IMR-90 (cell line): Measurements from ENCODE around the gene DNAH8. TPM values are rescaled to one million over a fixed set of nuclear protein-coding genes. Genes with fewer than 3 reads are reported as not detected.

Experiments used
- ATAC-seq: fragments of 200-7000 bp; cut with Tn5 transposase; 2 replicates; pipeline ENCODE4 v1.9.1; 2020; ENCODE audit warnings: low read depth, mild to moderate bottlenecking, moderate library complexity
- BruUV-seq: library from RNA; stranded (reverse); fragments of 400-500 nt; replicated peaks from 2 replicates; lab custom pipeline; 2021; lab: Mats Ljungman, UMichigan
- CTCF ChIA-PET: fragments of 300-600 bp; formaldehyde crosslinking; extraction: SDS; loops from one replicate; lab custom pipeline; 2021; ENCODE audit warnings: antibody characterized with exemption; lab: Yijun Ruan, JAX
- POLR2A ChIA-PET: fragments of 300-600 bp; sonication (Branson Sonifier 250); formaldehyde crosslinking; loops from one replicate; lab custom pipeline; 2022; ENCODE audit warnings: antibody characterized with exemption; ENCODE audit not compliant: unreplicated experiment; lab: Charles Lee
- DNase-seq: peaks from one replicate; pipeline ENCODE4 v3.0.0; 2013
- H2AFZ ChIP-seq: replicated peaks from 2 replicates; pipeline ENCODE3; 2013; ENCODE audit warnings: low read length, mild to moderate bottlenecking; ENCODE audit not compliant: poor library complexity
- H2AK5ac ChIP-seq: 2 replicates; pipeline ENCODE4 v1.6.1; 2013; ENCODE audit warnings: low read depth, low read length, inconsistent platforms
- H2AK9ac ChIP-seq: replicated peaks from 2 replicates; pipeline ENCODE3; 2013; ENCODE audit warnings: mild to moderate bottlenecking, low read depth, low read length, moderate library complexity; ENCODE audit not compliant: poor library complexity
- H2BK120ac ChIP-seq: 2 replicates; pipeline ENCODE4 v1.6.1; 2013; ENCODE audit warnings: low read depth, low read length, inconsistent platforms
- H2BK15ac ChIP-seq: 3 replicates; pipeline ENCODE4 v1.6.1; 2013; ENCODE audit warnings: low read depth, low read length, inconsistent platforms
- H2BK20ac ChIP-seq: 2 replicates; pipeline ENCODE4 v1.6.1; 2013; ENCODE audit warnings: low read depth, mild to moderate bottlenecking, inconsistent platforms, low read length, moderate library complexity
- H2BK5ac ChIP-seq: 2 replicates; pipeline ENCODE4 v1.6.1; 2013; ENCODE audit warnings: mild to moderate bottlenecking, low read depth, low read length, inconsistent platforms; ENCODE audit not compliant: poor library complexity, severe bottlenecking
- H3K14ac ChIP-seq: replicated peaks from 2 replicates; pipeline ENCODE4 v1.6.1; 2013; ENCODE audit warnings: low read depth, low read length, inconsistent platforms
- H3K18ac ChIP-seq: 2 replicates; pipeline ENCODE4 v1.6.1; 2013; ENCODE audit warnings: low read depth, low read length, control low read depth
- H3K23ac ChIP-seq: 2 replicates; pipeline ENCODE4 v1.6.1; 2013; ENCODE audit warnings: low read depth, low read length, inconsistent platforms
- H3K27ac ChIP-seq: 2 replicates; pipeline ENCODE4 v1.5.1; 2013; ENCODE audit warnings: mild to moderate bottlenecking, control low read depth, low read length; ENCODE audit not compliant: insufficient read depth
- H3K27me3 ChIP-seq: 2 replicates; pipeline ENCODE4 v1.6.1; 2013; ENCODE audit warnings: low read length; ENCODE audit not compliant: control insufficient read depth, insufficient read depth
- H3K36me3 ChIP-seq: 2 replicates; pipeline ENCODE4 v1.6.1; 2013; ENCODE audit warnings: low read length, mixed read lengths; ENCODE audit not compliant: control insufficient read depth, insufficient read depth
- H3K4ac ChIP-seq: 2 replicates; pipeline ENCODE4 v1.6.1; 2013; ENCODE audit warnings: low read depth, low read length, inconsistent platforms
- H3K4me1 ChIP-seq: 2 replicates; pipeline ENCODE4 v1.6.1; 2013; ENCODE audit warnings: low read length, mixed read lengths; ENCODE audit not compliant: control insufficient read depth, insufficient read depth
- H3K4me2 ChIP-seq: 2 replicates; pipeline ENCODE4 v1.6.1; 2013; ENCODE audit warnings: low read depth, mild to moderate bottlenecking, control low read depth, low read length, moderate library complexity
- H3K4me3 ChIP-seq: 2 replicates; pipeline ENCODE4 v1.5.1; 2013; ENCODE audit warnings: low read depth, mild to moderate bottlenecking, control low read depth, low read length, moderate library complexity; ENCODE audit not compliant: insufficient read depth
- H3K56ac ChIP-seq: 2 replicates; pipeline ENCODE4 v1.6.1; 2013; ENCODE audit warnings: low read length, inconsistent platforms; ENCODE audit not compliant: insufficient read depth; ENCODE audit errors: extremely low read depth
- H3K79me1 ChIP-seq, 2 experiments: 2 replicates each; pipeline ENCODE4 v1.6.1; 2013; ENCODE audit warnings: low read length in 2 of 2, inconsistent platforms in 1 of 2, low read depth in 1 of 2
- H3K9ac ChIP-seq: 2 replicates; pipeline ENCODE4 v1.6.1; 2013; ENCODE audit warnings: low read depth, low read length, control low read depth
- H3K9me1 ChIP-seq: 2 replicates; pipeline ENCODE4 v1.6.1; 2013; ENCODE audit warnings: low read length, inconsistent platforms; ENCODE audit not compliant: insufficient read depth
- H3K9me3 ChIP-seq: 2 replicates; pipeline ENCODE4 v1.6.1; 2013; ENCODE audit warnings: low read length; ENCODE audit not compliant: control insufficient read depth, insufficient read depth
- H4K20me1 ChIP-seq: 2 replicates; pipeline ENCODE4 v1.6.1; 2013; ENCODE audit warnings: low read length, inconsistent platforms; ENCODE audit not compliant: insufficient read depth
- H4K5ac ChIP-seq: 2 replicates; pipeline ENCODE4 v1.6.1; 2013; ENCODE audit warnings: mild to moderate bottlenecking, low read depth, low read length, control low read depth
- H4K8ac ChIP-seq, 2 experiments: 2 replicates each; pipeline ENCODE4 v1.6.1; 2013; ENCODE audit warnings: low read depth in 2 of 2, low read length in 2 of 2, control low read depth in 1 of 2, inconsistent platforms in 1 of 2
- H4K91ac ChIP-seq: 2 replicates; pipeline ENCODE4 v1.6.1; 2013; ENCODE audit warnings: low read depth, low read length, inconsistent platforms; ENCODE audit not compliant: insufficient read depth
- BHLHE40 ChIP-seq: fragments of 150-350 bp; IDR thresholded peaks from 2 replicates; pipeline ENCODE4 v1.6.1; 2016; ENCODE audit warnings: mild to moderate bottlenecking, low read depth, low read length
- CEBPB ChIP-seq: IDR thresholded peaks from 2 replicates; pipeline ENCODE4 v1.6.1; 2012; ENCODE audit warnings: low read depth, low read length, improper control_type of control experiment
- CHD1 ChIP-seq: IDR thresholded peaks from 2 replicates; pipeline ENCODE4 v1.6.1; 2012; ENCODE audit warnings: low read depth, low read length, improper control_type of control experiment
- FOS ChIP-seq: fragments of 150-350 bp; IDR thresholded peaks from 2 replicates; pipeline ENCODE4 v1.6.1; 2016; ENCODE audit warnings: low read depth, low read length
- MAFK ChIP-seq: IDR thresholded peaks from 2 replicates; pipeline ENCODE4 v1.6.1; 2012; ENCODE audit warnings: low read depth, low read length, improper control_type of control experiment
- MAZ ChIP-seq: IDR thresholded peaks from 2 replicates; pipeline ENCODE4 v1.6.1; 2012; ENCODE audit warnings: low read depth, mild to moderate bottlenecking, low read length, improper control_type of control experiment, moderate library complexity, borderline replicate concordance
- MXI1 ChIP-seq: IDR thresholded peaks from 2 replicates; pipeline ENCODE4 v1.6.1; 2012; ENCODE audit warnings: low read depth, mild to moderate bottlenecking, low read length, moderate library complexity, borderline replicate concordance
- NFE2L2 ChIP-seq: fragments of 150-350 bp; IDR thresholded peaks from 2 replicates; pipeline ENCODE4 v1.6.1; 2016; ENCODE audit warnings: low read depth, mild to moderate bottlenecking, low read length
- POLR2A ChIP-seq: IDR thresholded peaks from 2 replicates; pipeline ENCODE4 v1.6.1; 2012; ENCODE audit warnings: mild to moderate bottlenecking, low read depth, low read length
- RAD21 ChIP-seq: IDR thresholded peaks from 2 replicates; pipeline ENCODE4 v1.6.1; 2012; ENCODE audit warnings: low read length, improper control_type of control experiment
- RCOR1 ChIP-seq: IDR thresholded peaks from 2 replicates; pipeline ENCODE4 v1.6.1; 2012; ENCODE audit warnings: mild to moderate bottlenecking, low read length, improper control_type of control experiment; ENCODE audit not compliant: insufficient replicate concordance
- RFX5 ChIP-seq: IDR thresholded peaks from 2 replicates; pipeline ENCODE4 v1.8.0; 2012; ENCODE audit warnings: low read depth, mild to moderate bottlenecking, low read length, moderate library complexity
- SMC3 ChIP-seq: fragments of 150-350 bp; IDR thresholded peaks from 2 replicates; pipeline ENCODE4 v1.6.1; 2016; ENCODE audit warnings: low read depth, mild to moderate bottlenecking, antibody characterized with exemption, low read length, moderate library complexity
- WGBS, 2 experiments: methylation state at CpG; one replicate each; pipeline versions ENCODE4 v1.1.5 to v1.1.7; 2013; ENCODE audit warnings: missing lambda C conversion rate in 2 of 2; ENCODE audit not compliant: insufficient read length in 1 of 2; ENCODE audit errors: extremely low coverage in 2 of 2; 5-methylcytosine and 5-hydroxymethylcytosine counted together
- dilution Hi-C: fragments of 300-500 bp; cut with HindIII; formaldehyde crosslinking; loops from one replicate; pipeline ENCODE4 v1.14.3; 2018; ENCODE audit warnings: low sequenced_read_pairs; ENCODE audit not compliant: unreplicated experiment
- in situ Hi-C: fragments of 300-500 bp; cut with MboI; formaldehyde crosslinking; loops from 3 replicates; pipeline ENCODE4 v1.14.3; 2019; ENCODE audit warnings: low sequenced_read_pairs, inconsistent platforms, mixed read lengths
- intact Hi-C: fragments of 100-400 bp; cut with micrococcal nuclease; formaldehyde crosslinking; loops from 2 replicates; pipeline ENCODE4 v1.10.0; 2022
- polyA plus RNA-seq, 3 experiments: library from polyadenylated mRNA; depleted of rRNA; stranded (reverse); fragments of >200 nt; gene quantifications; 2 replicates each; pipeline ENCODE4 v1.2.3, GENCODE V29; 2012; ENCODE audit warnings: low replicate concordance in 1 of 3
- total RNA-seq: library from RNA; depleted of rRNA; stranded (reverse); fragments of >200 nt; gene quantifications from 2 replicates; pipeline ENCODE4 v1.2.3, GENCODE V29; 2012
- TF ChIP-seq, protein P1 (sequence below): fragments of 150-350 bp; IDR thresholded peaks from 2 replicates; pipeline ENCODE4 v1.6.1; 2017; ENCODE audit warnings: mild to moderate bottlenecking, antibody characterized with exemption, low read length, low read depth
- TF ChIP-seq, protein P2 (sequence below): conservative IDR thresholded peaks from 2 replicates; pipeline ENCODE4 v1.5.1; 2012; ENCODE audit warnings: mild to moderate bottlenecking, low read depth, low read length, improper control_type of control experiment
- TF ChIP-seq, protein P3 (sequence below): fragments of 150-350 bp; IDR thresholded peaks from 2 replicates; pipeline ENCODE4 v1.6.1; 2016; ENCODE audit warnings: low read depth, mild to moderate bottlenecking, low read length, moderate library complexity, borderline replicate concordance

The DNAH8 gene
- total and polyA plus RNA-seq, 2 of the 4 experiments (the other 2 are of a cell fraction) = not detected

DNA sequence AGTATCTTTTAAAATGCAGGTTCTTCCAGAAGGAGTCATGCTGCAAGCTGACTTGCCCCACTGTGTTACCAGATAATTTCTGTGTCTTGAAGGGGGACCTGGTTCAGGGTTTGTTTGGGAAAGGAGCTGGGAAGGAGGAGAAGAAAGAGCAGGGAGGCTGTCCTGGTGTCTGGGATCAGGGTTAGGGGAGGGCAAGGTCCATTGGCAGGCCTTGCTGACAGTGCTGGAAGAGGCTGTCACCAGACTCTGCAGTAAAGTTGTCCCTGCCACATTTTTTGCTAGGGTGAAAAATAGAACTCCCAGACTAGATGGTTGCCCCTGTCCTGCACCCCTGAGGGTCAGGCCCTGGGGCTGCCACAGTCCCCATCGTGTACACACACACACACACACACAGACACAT is 348.4 kb downstream of the DNAH8 start:
- no peak overlapping the region for H3K27ac ChIP-seq
- ATAC-seq (no peak), DNase-seq (no peak)
- no peak overlapping the region for H3K18ac ChIP-seq
- H2AK5ac ChIP-seq = no peak overlapping the region
- dilution Hi-C loops (no loop called here), in situ Hi-C loops (no loop called here), intact Hi-C loops (no loop called here)
- H3K4me1 ChIP-seq = no peaks in the 10 kb centered on the region
- POLR2A ChIA-PET = no interaction called here
- no peak overlapping the region for H2AK9ac ChIP-seq
- no CpG with 5 or more reads among the region's 1 CpG for WGBS, 2 experiments
- H3K4ac ChIP-seq = no peak overlapping the region
- peaks cover 10% of the 10 kb centered on the region; the same call in 1 of the 2 replicates for H3K27me3 ChIP-seq
- no peaks in the 10 kb centered on the region for H3K9me3 ChIP-seq
- no peaks in the 10 kb centered on the region for H3K36me3 ChIP-seq
- no peaks in the 10 kb centered on the region for H3K9me1 ChIP-seq
- no peak for TF ChIP-seq FOS
- TF ChIP-seq BHLHE40 = no peak
- TF ChIP-seq, protein P1, sequence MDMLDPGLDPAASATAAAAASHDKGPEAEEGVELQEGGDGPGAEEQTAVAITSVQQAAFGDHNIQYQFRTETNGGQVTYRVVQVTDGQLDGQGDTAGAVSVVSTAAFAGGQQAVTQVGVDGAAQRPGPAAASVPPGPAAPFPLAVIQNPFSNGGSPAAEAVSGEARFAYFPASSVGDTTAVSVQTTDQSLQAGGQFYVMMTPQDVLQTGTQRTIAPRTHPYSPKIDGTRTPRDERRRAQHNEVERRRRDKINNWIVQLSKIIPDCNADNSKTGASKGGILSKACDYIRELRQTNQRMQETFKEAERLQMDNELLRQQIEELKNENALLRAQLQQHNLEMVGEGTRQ = no peak
- TF ChIP-seq RCOR1 = no peak
- TF ChIP-seq POLR2A = no peak
- no peak for TF ChIP-seq RAD21
- no peak for TF ChIP-seq RFX5
- TF ChIP-seq, protein P2, sequence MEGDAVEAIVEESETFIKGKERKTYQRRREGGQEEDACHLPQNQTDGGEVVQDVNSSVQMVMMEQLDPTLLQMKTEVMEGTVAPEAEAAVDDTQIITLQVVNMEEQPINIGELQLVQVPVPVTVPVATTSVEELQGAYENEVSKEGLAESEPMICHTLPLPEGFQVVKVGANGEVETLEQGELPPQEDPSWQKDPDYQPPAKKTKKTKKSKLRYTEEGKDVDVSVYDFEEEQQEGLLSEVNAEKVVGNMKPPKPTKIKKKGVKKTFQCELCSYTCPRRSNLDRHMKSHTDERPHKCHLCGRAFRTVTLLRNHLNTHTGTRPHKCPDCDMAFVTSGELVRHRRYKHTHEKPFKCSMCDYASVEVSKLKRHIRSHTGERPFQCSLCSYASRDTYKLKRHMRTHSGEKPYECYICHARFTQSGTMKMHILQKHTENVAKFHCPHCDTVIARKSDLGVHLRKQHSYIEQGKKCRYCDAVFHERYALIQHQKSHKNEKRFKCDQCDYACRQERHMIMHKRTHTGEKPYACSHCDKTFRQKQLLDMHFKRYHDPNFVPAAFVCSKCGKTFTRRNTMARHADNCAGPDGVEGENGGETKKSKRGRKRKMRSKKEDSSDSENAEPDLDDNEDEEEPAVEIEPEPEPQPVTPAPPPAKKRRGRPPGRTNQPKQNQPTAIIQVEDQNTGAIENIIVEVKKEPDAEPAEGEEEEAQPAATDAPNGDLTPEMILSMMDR = no peak
- no peak for TF ChIP-seq CHD1
- TF ChIP-seq MAZ = no peak
- no peak for TF ChIP-seq MXI1
- no peak for TF ChIP-seq MAFK
- TF ChIP-seq, protein P3, sequence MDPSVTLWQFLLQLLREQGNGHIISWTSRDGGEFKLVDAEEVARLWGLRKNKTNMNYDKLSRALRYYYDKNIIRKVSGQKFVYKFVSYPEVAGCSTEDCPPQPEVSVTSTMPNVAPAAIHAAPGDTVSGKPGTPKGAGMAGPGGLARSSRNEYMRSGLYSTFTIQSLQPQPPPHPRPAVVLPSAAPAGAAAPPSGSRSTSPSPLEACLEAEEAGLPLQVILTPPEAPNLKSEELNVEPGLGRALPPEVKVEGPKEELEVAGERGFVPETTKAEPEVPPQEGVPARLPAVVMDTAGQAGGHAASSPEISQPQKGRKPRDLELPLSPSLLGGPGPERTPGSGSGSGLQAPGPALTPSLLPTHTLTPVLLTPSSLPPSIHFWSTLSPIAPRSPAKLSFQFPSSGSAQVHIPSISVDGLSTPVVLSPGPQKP = no peak
- TF ChIP-seq NFE2L2 = no peak
- no peak for TF ChIP-seq SMC3
- TF ChIP-seq CEBPB = no peak
- BruUV-seq = no TSS peak
- no peak overlapping the region for H4K91ac ChIP-seq
- no peaks in the 10 kb centered on the region for H4K20me1 ChIP-seq
- no peak overlapping the region for H3K56ac ChIP-seq
- no peak overlapping the region for H3K9ac ChIP-seq
- no peak overlapping the region for H2BK5ac ChIP-seq
- H3K4me2 ChIP-seq = no peak overlapping the region
- no peak overlapping the region for H2AFZ ChIP-seq
- H3K4me3 ChIP-seq = no peak overlapping the region
- CTCF ChIA-PET = no interaction called here
- no peak overlapping the region for H2BK20ac ChIP-seq
- no peak overlapping the region for H2BK15ac ChIP-seq
- no peak overlapping the region for H4K5ac ChIP-seq
- no peak overlapping the region for H3K14ac ChIP-seq
- no peak overlapping the region for H2BK120ac ChIP-seq
- H4K8ac ChIP-seq = no peak overlapping the region
- no peak overlapping the region for H3K23ac ChIP-seq
- no peaks in the 10 kb centered on the region for H3K79me1 ChIP-seq
